Stimulated activated CD8-positive, alpha-beta memory T cell treated with anti-CD3 and anti-CD28 coated beads, Interleukin-15, amount 100 ng/mL, for 24 hours (primary cell): ENCODE data around the gene ETFA.

Experiments used
- DNase-seq: peaks from one replicate; pipeline ENCODE4 v3.0.0-alpha.2; 2020; ENCODE audit warnings: low read depth

The ETFA gene

DNA sequence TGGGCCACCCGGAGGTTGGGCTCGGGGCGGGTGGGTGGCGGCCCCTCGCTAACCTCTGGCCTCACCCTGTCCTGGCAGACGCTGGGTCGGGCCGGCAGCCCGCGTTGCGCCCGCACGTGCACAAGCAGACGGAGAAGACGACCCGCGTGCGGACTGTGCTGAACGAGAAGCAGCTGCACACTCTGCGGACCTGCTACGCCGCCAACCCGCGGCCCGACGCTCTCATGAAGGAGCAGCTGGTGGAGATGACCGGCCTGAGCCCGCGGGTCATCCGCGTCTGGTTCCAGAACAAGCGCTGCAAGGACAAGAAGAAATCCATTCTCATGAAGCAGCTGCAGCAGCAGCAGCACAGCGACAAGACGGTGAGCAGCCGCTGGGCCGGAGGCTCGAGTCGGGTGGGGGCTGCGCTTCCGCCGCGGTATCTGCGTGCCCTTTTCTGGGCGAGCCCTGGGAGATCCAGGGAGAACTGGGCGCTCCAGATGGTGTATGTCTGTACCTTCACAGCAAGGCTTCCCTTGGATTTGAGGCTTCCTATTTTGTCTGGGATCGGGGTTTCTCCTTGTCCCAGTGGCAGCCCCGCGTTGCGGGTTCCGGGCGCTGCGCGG is 29.0 kb upstream of the ETFA start:
- no peak for DNase-seq

DNA sequence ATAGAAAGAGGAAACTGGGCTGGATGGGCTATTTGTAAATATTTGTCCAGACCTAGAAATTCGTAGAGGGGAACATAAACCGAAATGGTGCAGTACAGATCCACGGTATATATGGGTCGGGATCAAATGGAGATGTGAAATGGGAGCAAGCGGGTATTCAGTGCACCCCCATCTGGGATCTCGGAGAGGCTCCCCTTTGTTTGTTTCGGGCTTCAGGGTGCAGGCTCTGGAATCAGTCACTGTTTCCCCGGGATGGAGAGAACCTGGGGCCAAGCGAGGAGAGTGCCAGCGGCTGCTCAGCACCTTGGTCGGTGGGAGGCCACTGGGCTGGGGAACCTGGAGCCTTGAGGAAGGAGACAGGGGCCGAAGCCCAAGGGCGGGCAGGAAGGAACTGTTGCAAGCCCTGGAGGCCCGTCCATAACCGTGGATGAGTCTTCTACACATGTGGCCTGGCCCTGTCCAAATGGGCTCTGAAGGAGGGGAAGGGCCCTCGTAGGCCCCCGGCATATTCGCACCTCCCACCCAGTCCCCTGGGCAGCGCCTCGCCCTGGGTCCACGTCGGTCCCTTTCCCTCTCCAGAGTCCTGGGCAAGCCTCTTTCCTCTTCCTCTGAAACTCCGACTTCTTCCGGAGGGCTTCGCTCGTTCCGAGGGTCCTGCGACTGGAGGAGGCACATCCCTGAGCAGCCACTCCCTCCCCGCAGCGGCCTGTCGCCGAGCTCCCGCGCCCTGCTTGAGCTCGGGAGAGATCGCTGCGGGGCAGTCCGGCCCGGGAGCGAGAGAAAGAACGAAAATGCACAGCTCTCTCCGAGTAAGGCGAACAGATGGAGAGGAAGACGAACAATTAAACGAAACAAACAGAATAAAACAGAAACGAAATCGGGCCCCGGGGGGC is 28.3 kb upstream of the ETFA start:
- DNase-seq: no peak

DNA sequence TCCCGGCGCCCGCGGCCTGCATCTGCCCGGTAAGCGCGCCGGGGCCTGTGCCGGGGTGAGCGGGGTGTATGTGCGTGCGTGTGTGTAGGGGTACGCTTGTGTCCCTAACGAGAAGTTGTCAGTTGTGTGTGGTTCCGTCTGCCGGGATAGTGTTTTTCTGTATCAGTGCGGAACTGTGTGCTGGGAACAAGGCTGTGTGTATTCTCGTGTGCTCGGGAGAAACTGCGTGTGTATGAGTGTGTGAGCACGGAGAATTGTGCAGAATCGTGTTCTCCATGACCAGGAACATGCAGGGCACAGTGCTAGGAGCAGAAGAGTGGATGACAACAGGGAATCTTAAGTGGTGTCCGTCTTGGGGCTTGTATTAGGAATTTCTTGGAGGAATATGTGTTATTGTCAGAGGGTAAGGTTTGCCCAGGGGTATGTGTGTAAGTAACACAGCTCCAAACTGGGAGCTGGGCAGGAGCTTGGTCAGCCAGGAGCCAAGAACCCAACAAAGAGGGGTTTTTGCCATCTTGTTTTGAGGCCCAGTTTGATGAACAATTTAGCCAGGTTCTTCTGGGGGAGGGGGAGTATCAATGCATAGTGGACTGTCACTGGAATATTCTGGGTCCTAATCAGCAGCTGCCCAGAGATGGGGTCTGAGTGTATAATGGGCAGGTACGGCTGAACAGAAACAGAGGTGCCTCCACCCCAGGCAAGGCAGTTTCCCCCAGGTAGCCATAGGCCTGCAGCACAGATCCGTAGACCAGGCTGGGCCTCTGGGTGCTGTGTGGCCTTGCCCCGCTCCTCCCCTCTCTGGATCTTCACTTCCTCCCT is 27.4 kb upstream of the ETFA start:
- no peak for DNase-seq

DNA sequence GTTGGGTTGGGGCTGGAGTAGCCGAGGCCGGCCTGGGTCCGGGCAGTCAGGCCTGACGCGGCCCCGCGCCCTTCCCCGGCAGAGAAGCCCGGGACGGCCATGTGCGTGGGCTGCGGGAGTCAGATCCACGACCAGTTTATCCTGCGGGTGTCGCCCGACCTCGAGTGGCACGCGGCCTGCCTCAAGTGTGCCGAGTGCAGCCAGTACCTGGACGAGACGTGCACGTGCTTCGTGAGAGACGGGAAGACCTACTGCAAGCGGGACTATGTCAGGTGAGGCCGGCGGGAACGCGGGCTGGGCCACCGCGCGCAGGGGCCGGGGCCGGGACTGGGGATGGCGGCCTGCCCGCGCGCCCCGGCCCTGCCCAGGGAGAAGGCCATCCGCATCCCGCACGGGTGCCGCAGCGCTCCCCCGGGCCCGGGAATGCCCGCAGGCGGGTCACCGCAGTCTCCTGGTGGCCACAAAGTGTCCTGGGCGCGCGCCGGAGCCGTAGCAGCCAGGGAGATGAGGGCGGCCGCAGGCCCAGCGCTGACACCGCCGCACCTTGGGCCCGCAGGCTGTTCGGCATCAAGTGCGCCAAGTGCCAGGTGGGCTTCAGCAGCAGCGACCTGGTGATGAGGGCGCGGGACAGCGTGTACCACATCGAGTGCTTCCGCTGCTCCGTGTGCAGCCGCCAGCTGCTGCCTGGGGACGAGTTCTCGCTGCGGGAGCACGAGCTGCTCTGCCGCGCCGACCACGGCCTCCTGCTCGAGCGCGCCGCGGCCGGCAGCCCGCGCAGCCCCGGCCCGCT is 26.6 kb upstream of the ETFA start:
- no peak for DNase-seq

GRCh38 chr15:76337059-76337695 is 25.9 kb upstream of the ETFA start:
- no peak for DNase-seq

- DNase-seq: no peak
These were observed 25.2 kb upstream of the ETFA start, which contains the start of gene ISL2 for GRCh38 chr15:76336254-76337058. ISL2 (plus strand) TSS chr15:76336773; CDS start chr15:76336884, 111 bp downstream.

DNA sequence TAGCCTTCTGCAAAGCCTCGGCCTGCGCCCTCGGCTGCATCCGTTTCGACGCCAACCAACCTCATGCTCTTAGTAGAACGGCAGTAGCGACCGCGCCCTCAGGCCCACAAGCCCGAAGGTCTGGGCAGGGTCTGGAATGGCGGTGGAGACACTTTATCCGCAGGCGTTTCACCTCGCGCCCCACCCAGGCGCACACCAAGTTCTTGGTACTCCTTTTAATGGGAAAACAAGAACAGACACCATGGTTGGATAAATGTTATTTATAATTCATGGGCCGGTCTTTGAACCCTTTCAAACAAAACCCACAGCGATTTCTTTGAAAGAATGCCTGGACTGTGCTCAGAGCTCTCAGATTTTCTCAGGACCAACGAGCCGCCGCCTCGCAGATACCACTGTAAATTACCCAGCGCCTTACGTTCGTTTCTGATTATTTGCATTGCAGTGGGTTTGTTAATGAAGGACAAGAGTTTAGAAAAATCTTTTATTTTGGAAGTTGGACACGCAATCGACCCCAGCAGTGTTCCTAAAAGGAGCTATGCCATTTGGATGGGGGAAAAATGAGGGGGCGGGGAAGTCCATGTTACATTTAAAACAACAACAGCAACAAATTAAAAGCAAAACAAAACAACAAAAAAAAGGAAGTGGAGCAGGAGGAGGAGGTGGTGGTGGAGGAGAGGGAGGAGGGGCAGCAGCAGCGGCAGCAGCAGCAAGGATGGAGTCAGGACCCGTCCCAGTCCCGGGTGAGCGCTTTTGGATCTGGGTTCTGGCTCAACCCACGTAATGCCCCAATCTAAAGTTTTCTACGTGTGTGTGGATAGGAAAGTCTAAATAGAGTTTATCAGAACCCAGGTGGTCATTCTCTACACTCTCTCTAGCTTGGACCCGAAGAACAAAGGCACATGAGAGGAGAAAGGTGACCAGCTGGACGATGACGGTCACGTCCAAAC is 24.3 kb upstream of the ETFA start:
- DNase-seq: no peak

GRCh38 chr15:76334438-76335306 is 23.4 kb upstream of the ETFA start:
- DNase-seq: no peak

DNA sequence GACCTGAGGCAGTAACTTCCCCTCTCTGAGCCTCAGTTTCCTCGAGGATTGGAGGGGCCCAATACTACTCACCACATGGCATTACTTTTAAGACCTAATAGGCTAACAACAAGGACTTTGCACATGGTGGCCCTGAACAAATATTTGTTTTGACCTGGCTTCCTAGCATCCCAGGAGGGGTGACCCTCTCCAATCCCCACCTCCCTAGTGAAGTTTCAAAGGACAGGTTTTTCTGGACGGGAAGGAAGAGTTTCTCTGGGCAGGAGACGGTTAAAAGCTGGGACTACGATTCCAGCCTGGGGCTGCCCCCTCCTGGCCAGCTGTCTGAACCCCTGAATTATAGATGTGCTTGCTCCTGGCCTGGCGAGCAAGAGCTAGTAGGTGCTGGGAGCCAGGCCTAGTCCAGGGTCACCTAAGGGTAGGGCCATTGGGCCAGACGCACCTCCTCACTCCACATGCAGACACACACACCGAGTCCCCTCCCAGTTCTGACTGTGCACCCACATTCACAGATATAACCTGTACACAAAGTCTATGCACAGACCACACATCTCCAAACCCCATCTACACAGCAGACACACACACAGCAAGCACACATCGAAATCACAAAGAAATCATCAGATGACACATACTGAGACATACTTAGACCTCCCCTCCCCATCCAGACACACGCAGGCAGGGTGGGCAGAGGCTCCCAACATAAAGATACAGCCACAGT is 22.6 kb upstream of the ETFA start:
- DNase-seq: no peak

DNA sequence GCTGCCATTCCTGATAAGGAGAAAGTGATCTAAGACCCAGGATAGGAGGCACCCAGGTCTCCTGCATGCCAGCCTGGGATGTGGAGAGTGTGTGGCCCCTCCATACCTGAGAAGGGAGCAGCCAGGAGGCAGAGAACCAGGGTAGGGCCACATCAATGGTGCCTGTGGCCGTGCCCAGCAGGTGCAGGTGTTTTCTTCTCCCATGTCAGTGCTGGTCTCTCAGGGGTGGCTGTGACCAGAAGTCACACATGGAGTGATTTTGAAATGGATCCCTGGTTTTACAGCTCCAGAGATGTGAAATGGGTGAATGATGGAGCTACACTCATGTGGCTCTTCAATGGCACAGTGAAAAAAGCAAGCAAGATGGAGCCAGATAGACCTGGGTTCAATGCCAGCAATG is 22.0 kb upstream of the ETFA start:
- DNase-seq: no peak

DNA sequence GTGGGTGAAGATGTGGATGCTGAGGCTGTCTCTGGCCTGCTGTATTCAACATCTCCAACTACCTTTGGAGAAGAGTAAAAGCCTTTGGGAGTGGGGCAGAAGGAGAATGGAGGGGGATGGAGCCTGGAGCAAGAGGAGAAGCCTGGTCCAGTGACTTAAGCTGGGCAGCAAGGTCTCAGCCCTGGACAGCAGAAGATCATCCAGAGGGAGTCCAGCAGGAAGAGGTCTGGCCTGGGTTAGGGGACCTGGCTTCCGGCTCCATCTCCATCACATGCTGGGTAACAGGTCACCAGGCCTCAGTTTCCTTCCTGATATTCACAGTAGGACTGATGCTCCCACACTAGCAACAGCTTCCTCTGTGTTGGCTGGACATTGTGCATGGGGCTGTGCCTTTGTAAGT is 21.5 kb upstream of the ETFA start:
- no peak for DNase-seq

GRCh38 chr15:76330080-76330680 is 18.9 kb upstream of the ETFA start:
- no peak for DNase-seq

GRCh38 chr15:76328958-76329357 is 17.7 kb upstream of the ETFA start:
- DNase-seq: no peak

- DNase-seq: no peak
These were observed 16.9 kb upstream of the ETFA start for GRCh38 chr15:76328106-76328696.

GRCh38 chr15:76327191-76328105 is 16.2 kb upstream of the ETFA start:
- no peak for DNase-seq

DNA sequence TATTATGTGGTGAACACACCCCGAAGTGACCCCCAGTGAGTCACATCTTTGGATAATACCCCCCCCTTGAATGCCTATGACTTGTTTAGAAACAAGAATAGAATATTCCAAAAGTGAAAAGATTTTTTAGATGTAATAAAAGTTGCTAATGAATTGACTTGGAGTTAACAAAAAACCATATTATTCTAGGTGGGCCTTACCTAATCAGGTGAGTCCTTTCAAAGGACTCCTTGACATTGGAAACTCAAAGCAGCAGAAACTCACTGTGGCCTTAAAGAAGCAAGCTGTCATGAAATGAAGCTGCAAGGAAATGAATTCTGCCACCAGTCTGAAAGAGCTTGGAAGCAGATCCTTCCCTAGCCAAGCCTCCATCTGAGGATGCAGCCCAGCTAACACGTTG is 14.4 kb upstream of the ETFA start:
- no peak for DNase-seq
